GM11168 (cell line): ENCODE measurements around the gene FIP1L1.
"Not testable (repeated sequence)": the region's sequence is repeated elsewhere in the genome, so short reads cannot be mapped to it uniquely, and the experiment has no call there.

Experiments
- in situ Hi-C: fragments of 300-500 bp; cut with MboI; formaldehyde crosslinking; loops from one replicate; pipeline ENCODE4 v1.12.0; 2022; ENCODE audit warnings: low sequenced_read_pairs; ENCODE audit not compliant: unreplicated experiment

The FIP1L1 gene

GRCh38 chr4:53465281-53465680 lies 87.8 kb downstream of the FIP1L1 start:
- in situ Hi-C loops: no loop called here

GRCh38 chr4:53465891-53466290 lies 88.5 kb downstream of the FIP1L1 start:
- in situ Hi-C loops: no loop called here

GRCh38 chr4:53466576-53466975 lies 89.1 kb downstream of the FIP1L1 start:
- in situ Hi-C loops: not testable (repeated sequence)

DNA sequence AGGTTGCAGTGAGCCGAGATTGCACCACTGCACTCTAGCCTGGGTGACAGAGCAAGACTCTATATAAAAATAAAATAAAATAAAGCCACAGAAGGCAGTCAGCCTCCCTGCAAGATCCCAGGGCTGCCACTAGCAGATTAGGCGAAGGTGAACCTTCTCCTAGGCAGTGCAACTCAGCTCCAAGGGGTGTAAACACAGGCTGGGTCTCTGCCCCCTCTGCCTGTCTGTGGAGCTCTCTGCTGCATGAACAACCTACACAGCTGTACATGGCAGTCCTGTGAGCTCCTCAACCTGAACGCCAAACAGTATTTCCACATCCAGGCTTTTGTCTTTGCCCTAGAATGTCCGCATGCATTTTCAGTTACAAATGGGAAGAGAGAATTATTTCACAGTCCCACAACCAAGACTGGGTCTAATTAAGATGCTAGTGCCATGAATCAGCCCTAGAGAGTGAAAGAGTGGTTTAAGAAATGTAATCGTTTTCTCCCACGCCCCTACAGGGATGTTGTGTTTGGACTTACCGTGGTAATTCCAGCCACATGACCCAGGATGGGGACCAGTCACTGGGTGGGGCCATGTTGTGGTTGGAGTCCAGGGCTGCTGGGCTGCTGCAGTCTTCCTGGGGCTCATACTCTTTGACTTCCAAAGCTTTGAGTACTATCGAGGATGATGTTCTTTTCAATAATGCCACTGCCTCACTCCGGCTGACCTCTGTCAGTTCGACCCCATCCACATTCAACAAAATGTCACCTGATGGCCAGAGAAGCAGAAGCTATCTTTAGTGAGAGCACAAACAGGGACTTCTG lies 99.0 kb downstream of the FIP1L1 start:
- in situ Hi-C loops: loop anchor here (25.0 kb wide), 1 partner anchor 336 kb away; no protein-coding TSS in a partner anchor

DNA sequence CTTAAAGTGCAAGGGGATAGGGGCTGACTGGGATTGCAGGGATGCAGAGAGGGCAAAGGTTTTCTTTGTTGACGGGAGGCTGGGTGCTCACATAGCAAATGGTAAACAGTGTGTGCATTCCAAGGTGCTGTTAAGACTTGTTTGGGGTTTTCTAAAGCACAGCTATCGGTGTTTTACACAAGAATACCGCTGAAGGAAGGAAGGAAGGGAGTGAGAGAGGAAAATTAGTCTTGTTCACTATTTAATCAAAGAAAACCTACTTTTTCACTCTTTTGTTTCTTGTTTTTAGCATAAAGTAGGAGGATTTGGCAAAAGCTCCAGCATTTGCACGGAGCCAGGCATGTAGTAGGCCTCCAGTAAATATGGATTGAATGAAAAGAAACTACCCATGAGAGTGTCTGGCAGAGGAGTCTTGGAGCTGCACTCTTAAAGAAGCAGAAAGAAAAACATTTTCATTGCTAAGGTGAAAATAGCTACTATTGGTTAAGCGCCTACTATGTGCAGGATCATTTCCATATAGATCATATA lies 99.7 kb downstream of the FIP1L1 start:
- in situ Hi-C loops: loop anchor here (25.0 kb wide), 1 partner anchor 335 kb away; no protein-coding TSS in a partner anchor

DNA sequence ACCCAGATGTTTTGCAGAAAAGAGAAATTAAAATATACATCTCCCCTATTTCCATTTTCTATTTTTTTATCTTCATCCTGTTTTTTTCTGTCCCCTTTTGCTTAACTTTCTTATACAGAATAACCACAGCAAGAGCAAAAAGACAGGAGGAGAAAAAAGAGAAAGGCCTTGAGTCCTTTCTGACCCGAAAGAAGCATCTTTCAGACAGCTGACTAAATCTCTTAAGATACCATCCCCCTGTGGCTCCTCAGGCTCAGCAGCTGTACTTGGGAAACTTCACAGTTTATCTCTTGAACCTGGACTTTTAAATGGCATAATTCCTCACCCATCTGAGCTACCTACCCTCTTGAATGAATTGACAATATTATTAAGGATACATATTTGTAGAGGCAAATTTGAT lies 100.2 kb downstream of the FIP1L1 start:
- in situ Hi-C loops: loop anchor here (25.0 kb wide), 1 partner anchor 335 kb away; no protein-coding TSS in a partner anchor

- in situ Hi-C loops: loop anchor here (25.0 kb wide), 1 partner anchor 333 kb away; no protein-coding TSS in a partner anchor
Measured at GRCh38 chr4:53478671-53479456, 101.4 kb downstream of the FIP1L1 start.

DNA sequence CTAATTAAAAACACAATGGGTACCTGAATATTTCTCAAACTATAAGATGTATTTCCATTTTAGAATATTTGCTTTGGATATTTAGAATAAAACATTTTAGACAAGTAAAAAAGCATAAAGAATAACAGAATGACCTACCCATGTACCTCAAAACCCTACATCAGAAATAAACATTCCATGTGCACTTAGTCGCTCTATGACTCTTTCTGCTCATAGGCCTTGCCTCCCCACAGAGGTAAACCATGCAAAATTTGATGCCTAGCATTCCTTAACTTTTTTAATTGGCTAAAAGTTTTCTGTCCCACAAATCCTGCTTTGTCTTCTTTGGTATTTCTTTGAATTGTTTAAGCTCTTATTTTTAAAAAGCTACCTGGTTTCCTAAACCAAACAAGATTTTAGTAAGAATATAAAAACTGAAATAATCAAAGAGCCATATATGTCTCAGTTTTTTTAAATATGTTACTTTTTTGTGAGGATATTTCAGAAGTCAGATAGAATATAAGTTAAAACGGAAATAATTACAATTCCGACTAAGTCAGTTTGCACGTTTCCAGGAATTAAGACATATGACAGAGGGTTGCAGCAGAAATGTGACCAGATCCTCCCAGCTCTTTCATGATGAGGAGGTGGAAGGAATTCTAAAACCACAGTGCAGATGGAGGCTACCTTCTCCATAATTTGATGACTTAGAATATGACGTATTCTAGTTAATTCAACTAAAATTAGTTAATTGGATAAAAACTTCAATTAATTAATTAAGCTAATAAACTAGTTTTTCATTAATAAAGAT lies 102.5 kb downstream of the FIP1L1 start:
- in situ Hi-C loops: loop anchor here (25.0 kb wide), 1 partner anchor 332 kb away; no protein-coding TSS in a partner anchor

- in situ Hi-C loops: loop anchor here (25.0 kb wide), 1 partner anchor 331 kb away; no protein-coding TSS in a partner anchor
Measured at GRCh38 chr4:53480909-53481308, 103.5 kb downstream of the FIP1L1 start.

DNA sequence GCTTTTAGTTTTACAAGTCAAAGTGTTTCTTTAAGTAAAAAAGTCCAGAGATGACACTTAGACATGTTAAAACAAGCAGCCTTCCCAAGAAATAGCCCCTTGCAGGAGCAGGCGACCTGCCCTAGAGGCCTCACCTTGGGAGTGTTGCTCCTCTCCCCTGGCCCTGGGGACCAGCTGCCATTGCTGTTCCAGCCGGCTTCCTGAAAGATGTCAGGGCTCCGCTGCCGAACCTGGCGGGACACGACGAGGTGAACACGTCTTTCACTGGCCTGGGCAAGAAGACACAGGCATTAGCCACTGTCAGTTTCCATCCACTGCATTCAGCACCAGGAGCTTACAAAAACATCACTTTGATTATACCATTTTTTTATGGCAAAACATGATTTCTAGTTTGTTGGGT lies 104.1 kb downstream of the FIP1L1 start:
- in situ Hi-C loops: loop anchor here (25.0 kb wide), 1 partner anchor 331 kb away; no protein-coding TSS in a partner anchor

DNA sequence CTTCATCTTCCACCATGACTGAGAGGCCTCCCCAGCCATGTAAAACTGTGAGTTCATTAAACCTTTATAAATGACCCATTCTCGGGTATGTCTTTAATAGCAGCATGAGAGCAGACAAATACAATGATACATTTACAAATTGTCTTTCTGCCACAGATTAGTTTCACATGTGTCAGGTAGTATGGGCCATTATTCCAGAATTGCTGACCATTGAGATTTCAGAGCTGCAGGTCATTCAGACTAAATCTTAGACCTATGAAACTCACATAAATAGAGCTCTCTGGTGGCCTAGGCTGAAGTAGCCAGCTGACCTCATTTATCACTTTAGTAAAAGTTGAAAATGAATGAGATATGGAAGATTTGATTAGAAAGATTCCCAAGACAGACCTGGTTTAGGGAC lies 105.8 kb downstream of the FIP1L1 start:
- in situ Hi-C loops: loop anchor here (25.0 kb wide), 1 partner anchor 329 kb away; no protein-coding TSS in a partner anchor

DNA sequence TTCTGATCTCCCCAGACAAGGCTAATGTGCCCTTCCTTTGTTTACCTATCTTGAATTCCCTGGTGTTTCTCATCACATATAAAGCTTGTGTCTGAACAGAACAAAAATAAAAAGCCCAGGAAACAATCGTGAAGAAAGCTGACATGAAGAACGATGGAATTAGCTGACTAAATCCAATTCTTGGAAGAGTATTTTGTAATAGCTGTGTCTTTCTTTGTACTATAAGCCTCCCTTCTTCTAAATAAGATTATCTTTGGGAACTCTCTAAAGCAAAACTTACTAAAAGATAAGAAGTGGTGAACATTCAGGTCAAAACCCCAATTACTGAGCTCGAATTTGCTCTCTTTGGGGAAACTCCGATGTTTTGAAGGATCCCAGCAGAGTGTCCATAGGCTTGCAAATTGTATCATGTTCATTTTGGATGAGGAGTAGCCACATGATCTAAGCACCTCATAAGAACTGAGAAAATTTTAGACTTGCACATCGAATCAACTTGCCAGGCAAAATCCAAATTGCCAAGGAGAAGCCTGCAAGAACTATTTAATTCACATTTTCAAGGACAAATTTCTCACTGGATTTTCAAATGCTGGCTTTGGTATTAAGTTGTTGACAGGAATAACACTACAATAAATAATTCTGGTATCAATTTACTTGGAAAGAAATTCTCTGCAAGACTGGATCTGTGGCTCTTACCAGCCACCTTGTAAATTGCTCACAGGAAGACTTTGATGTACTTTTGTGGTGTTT lies 107.6 kb downstream of the FIP1L1 start:
- in situ Hi-C loops: loop anchor here (25.0 kb wide), 1 partner anchor 327 kb away; no protein-coding TSS in a partner anchor

DNA sequence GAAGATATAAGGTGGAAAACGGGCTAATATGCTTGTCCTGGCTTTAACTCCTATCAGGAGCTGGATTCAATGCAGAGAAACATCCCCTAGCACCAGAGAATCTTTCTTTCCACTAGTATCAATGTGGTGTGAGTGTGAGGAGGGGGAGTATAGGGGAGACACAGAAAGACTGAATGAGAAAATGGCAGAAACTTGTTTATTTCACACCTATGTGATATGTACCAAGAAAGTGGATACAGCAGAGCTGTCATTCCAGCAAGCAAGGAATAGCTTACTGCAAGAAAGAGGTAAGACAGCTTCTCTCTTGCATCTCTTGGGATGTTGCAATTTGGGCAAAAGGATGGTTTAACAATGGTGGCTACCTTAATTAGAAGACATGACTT lies 108.2 kb downstream of the FIP1L1 start:
- in situ Hi-C loops: loop anchor here (25.0 kb wide), 1 partner anchor 327 kb away; no protein-coding TSS in a partner anchor

GRCh38 chr4:53487766-53488165 lies 110.3 kb downstream of the FIP1L1 start:
- in situ Hi-C loops: loop anchor here (25.0 kb wide), 1 partner anchor 325 kb away; no protein-coding TSS in a partner anchor

GRCh38 chr4:53489279-53489889 lies 111.9 kb downstream of the FIP1L1 start:
- in situ Hi-C loops: loop anchor here (25.0 kb wide), 1 partner anchor 323 kb away; no protein-coding TSS in a partner anchor

DNA sequence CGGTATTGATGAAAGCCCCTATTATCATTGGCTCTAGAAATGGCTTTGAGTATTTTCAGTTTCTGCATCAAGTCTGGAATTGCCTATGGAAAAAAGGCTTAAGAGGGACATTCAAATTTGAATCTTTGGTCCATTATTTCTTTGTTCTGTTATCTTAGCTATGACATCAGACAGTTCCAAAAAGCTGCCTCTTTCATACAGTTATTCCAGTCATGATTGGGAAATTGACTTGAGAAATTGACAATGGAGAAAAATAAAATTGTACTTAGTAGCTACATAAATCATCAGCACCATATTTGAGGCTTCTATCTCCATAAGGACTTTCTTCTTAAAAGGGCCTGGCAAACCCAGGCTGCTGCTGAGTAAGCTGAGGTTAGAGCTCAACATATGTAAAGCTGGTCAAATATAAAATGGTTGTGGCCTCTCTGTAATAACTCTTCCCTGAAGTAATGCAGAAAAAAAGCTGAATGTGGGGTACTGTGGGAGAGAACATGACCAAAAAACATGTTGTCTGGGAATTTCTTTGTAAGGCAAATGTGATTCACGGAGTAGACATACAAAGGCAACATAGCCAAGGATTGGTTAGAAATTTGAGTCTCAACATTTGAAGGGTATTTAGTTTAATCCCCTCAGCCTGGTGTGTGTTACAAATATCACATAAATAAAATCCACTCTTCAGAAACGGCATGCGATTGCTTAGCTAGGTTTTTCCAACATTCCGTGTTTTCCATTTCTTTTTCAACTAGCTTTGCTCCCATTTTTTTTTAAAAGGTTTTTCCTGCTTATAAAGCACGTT lies 112.9 kb downstream of the FIP1L1 start:
- in situ Hi-C loops: loop anchor here (25.0 kb wide), 1 partner anchor 322 kb away; no protein-coding TSS in a partner anchor

DNA sequence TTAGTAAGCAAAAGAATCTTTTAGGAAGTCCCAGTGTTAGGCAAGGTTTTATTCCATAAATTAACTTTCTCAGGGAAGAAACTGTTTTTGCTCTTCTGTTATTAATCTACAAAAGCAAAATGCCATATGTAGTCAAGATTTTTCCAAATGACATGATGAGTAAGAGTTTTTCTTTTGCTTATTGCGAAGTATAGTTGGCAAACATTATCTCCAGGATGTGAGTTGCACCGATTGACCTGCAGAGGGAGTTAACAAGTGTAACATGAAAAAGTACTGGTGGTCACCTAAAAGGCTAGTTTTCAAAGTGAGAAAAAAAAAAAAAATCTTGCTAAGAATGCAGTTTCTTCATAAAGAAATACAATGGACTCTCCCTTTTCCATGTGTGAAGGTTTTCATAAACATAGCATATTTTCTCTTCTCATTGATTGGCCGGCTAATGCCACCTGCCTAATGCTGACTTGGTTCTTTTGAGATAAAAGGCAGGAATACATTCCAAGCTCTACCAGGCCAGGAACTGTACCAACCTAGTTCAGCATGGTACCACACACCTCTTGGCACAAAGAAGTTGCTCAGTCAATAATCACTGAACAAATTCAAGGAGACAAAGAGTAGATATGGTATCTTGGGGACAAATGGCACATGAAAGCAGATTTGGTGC lies 113.7 kb downstream of the FIP1L1 start:
- in situ Hi-C loops: loop anchor here (25.0 kb wide), 1 partner anchor 321 kb away; no protein-coding TSS in a partner anchor
